Progenitor cell of endocrine pancreas (in vitro differentiated cells): Measurements from ENCODE around the gene SPATS2. TPM values are rescaled to one million over a fixed set of nuclear protein-coding genes. Genes with fewer than 3 reads are reported as not detected.
"Not testable (repeated sequence)": the region's sequence is repeated elsewhere in the genome, so short reads cannot be mapped to it uniquely, and the experiment has no call there.

Experiments used
- DNase-seq: peaks from one replicate; pipeline ENCODE4 v3.0.0; 2021; ENCODE audit warnings: low spot score; ENCODE audit not compliant: unreplicated experiment
- H3K27ac Mint-ChIP-seq: 2 replicates; pipeline ENCODE4 v1.8.0; 2021; ENCODE audit warnings: mild to moderate bottlenecking, moderate library complexity, mixed read lengths
- H3K27me3 Mint-ChIP-seq: 2 replicates; pipeline ENCODE4 v1.8.0; 2021; ENCODE audit warnings: mixed read lengths
- H3K36me3 Mint-ChIP-seq: 2 replicates; pipeline ENCODE4 v1.8.0; 2022; ENCODE audit warnings: mixed read lengths; ENCODE audit not compliant: insufficient read depth
- H3K4me1 Mint-ChIP-seq: 2 replicates; pipeline ENCODE4 v1.8.0; 2021; ENCODE audit warnings: low read depth, mixed read lengths
- H3K4me3 Mint-ChIP-seq: 2 replicates; pipeline ENCODE4 v1.8.0; 2021; ENCODE audit warnings: low read depth, mild to moderate bottlenecking, moderate library complexity, mixed read lengths
- H3K9me3 Mint-ChIP-seq: 2 replicates; pipeline ENCODE4 v1.8.0; 2021; ENCODE audit warnings: low read depth, mixed read lengths
- total RNA-seq: library from RNA; stranded (reverse); gene quantifications from 2 replicates; pipeline ENCODE4 v1.2.1, GENCODE V29; 2021
- TF ChIP-seq, protein P1 (sequence below): fragments of 200-600 bp; sonication (generic); IDR thresholded peaks from one replicate; pipeline ENCODE4 v1.5.0; 2021; ENCODE audit warnings: antibody characterized with exemption, mild to moderate bottlenecking; ENCODE audit not compliant: unreplicated experiment

The SPATS2 gene
- total RNA-seq, 1 donor from 2014 or later, result 84.4 TPM

DNA sequence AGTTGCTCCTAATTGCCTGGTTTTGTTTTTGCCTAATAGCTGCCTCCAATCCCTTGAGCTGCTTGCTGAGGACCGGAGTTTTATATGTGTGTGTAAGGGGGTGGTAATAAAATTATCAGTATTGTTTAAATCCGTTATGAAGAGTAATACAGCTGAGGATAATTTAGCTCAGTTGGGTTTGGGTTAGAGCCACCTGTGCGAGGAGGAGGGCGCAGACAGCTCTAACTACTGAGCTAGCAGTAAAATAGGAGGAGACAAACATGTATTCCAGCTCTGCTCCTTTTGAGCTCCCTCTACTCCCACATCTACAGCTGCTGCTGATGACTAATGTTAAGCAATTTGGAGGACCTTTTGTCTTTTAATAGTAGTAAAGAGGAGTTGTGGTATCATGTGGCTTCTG, 61.5 kb downstream of the SPATS2 start:
- H3K4me3 Mint-ChIP-seq, result no peak overlapping the region
- H3K9me3 Mint-ChIP-seq, result peaks cover 6% of the 10 kb centered on the region
- H3K4me1 Mint-ChIP-seq, result no peaks in the 10 kb centered on the region
- H3K36me3 Mint-ChIP-seq, result peaks cover 23% of the 10 kb centered on the region
- H3K27ac Mint-ChIP-seq, result peak overlapping the region; percentile 27
- DNase-seq, result no peak
- TF ChIP-seq, protein P1, sequence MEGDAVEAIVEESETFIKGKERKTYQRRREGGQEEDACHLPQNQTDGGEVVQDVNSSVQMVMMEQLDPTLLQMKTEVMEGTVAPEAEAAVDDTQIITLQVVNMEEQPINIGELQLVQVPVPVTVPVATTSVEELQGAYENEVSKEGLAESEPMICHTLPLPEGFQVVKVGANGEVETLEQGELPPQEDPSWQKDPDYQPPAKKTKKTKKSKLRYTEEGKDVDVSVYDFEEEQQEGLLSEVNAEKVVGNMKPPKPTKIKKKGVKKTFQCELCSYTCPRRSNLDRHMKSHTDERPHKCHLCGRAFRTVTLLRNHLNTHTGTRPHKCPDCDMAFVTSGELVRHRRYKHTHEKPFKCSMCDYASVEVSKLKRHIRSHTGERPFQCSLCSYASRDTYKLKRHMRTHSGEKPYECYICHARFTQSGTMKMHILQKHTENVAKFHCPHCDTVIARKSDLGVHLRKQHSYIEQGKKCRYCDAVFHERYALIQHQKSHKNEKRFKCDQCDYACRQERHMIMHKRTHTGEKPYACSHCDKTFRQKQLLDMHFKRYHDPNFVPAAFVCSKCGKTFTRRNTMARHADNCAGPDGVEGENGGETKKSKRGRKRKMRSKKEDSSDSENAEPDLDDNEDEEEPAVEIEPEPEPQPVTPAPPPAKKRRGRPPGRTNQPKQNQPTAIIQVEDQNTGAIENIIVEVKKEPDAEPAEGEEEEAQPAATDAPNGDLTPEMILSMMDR, result no peak
- no peaks in the 10 kb centered on the region for H3K27me3 Mint-ChIP-seq

GRCh38 chr12:49432616-49433015, 65.4 kb downstream of the SPATS2 start:
- no peaks in the 10 kb centered on the region for H3K27me3 Mint-ChIP-seq

GRCh38 chr12:49436799-49437198, 69.5 kb downstream of the SPATS2 start:
- H3K4me3 Mint-ChIP-seq, H3K27me3 Mint-ChIP-seq, H3K27ac Mint-ChIP-seq, DNase-seq, H3K4me1 Mint-ChIP-seq: not testable (repeated sequence)
- H3K36me3 Mint-ChIP-seq, result peaks cover 15% of the 10 kb centered on the region
- peaks cover 12% of the 10 kb centered on the region for H3K9me3 Mint-ChIP-seq

More at GRCh38 chr12:49432616-49433015, 65.4 kb downstream of the SPATS2 start:
- Mint-ChIP-seq H3K27ac (no peak overlapping the region), H3K36me3 (peaks cover 15% of the 10 kb centered on the region), H3K4me1 (no peaks in the 10 kb centered on the region), H3K9me3 (peaks cover 12% of the 10 kb centered on the region), H3K4me3 (no peak overlapping the region)
- TF ChIP-seq, protein P1, result no peak
- no peak for DNase-seq

DNA sequence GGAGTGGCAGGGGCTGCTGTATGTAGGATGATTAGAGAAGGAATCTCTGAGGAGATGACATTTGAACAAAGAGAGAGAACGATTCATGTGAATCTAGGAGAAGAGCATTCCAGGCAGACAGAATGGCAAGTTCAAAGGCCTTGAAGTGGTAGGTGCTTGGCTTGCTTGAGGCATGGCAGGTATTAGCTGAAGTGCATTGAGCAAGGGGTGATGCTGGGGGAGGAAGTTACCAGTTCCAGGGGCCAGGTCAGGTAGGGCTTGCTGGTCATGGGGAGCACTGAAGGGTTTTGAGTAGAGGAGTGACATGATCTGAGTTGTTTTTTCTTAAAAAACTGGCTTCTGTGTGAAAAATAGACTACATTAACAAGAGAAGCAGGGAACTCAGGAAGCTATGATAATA, 71.8 kb downstream of the SPATS2 start:
- H3K4me1 Mint-ChIP-seq, result peaks cover 6% of the 10 kb centered on the region

GRCh38 chr12:49440035-49440434, 72.8 kb downstream of the SPATS2 start:
- H3K36me3 Mint-ChIP-seq, result peaks cover 8% of the 10 kb centered on the region

More for the DNA sequence above, 71.8 kb downstream of the SPATS2 start:
- no peak overlapping the region for H3K27ac Mint-ChIP-seq
- DNase-seq, result no peak
- H3K27me3 Mint-ChIP-seq, result no peaks in the 10 kb centered on the region
- peaks cover 10% of the 10 kb centered on the region for H3K36me3 Mint-ChIP-seq
- TF ChIP-seq, protein P1, result no peak
- H3K4me3 Mint-ChIP-seq, result no peak overlapping the region
- H3K9me3 Mint-ChIP-seq, result peaks cover 4% of the 10 kb centered on the region

DNA sequence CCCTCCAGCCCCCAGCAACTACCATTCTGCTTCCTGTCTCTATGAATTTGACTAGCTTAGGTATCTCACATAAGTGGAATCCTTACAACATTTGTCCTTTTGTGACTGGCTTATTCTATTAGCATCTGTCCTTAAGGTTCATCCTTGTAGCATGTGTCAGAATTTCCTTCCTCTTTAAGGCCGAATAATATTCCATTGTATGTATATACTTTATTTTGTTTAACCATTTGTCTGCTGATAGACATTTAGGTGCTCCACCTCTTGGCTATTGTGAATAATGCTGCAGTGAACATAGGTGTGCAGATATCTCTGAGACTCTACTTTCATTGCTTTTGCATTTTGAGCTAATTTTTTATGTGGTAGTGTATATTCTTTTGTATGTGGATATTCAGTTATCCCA, 75.7 kb downstream of the SPATS2 start:
- no peak for DNase-seq
- H3K4me3 Mint-ChIP-seq, result no peak overlapping the region
- H3K36me3 Mint-ChIP-seq, result peaks cover 21% of the 10 kb centered on the region
- peaks cover 6% of the 10 kb centered on the region for H3K4me1 Mint-ChIP-seq
- TF ChIP-seq, protein P1, result no peak
- no peaks in the 10 kb centered on the region for H3K27me3 Mint-ChIP-seq
- H3K9me3 Mint-ChIP-seq, result no peaks in the 10 kb centered on the region
- no peak overlapping the region for H3K27ac Mint-ChIP-seq

More at GRCh38 chr12:49440035-49440434, 72.8 kb downstream of the SPATS2 start:
- peaks cover 6% of the 10 kb centered on the region for H3K4me1 Mint-ChIP-seq
- H3K4me3 Mint-ChIP-seq, result no peak overlapping the region
- no peak overlapping the region for H3K27ac Mint-ChIP-seq
- TF ChIP-seq, protein P1, result no peak
- no peaks in the 10 kb centered on the region for H3K9me3 Mint-ChIP-seq
- DNase-seq, result no peak
- no peaks in the 10 kb centered on the region for H3K27me3 Mint-ChIP-seq
